OCI-LY1 (cell line): Measurements from ENCODE around the gene LPCAT1.

Source experiments
- CTCF ChIP-seq: fragments of 200-600 bp; sonication (generic), shearing (Covaris generic); IDR thresholded peaks from 2 replicates; pipeline ENCODE4 v1.5.1; 2017; ENCODE audit warnings: mild to moderate bottlenecking, antibody characterized with exemption, low read length, moderate library complexity, mixed read lengths
- EZH2 ChIP-seq: fragments of 200-600 bp; sonication (generic), shearing (Covaris generic); IDR thresholded peaks from 2 replicates; pipeline ENCODE4 v1.8.0; 2017; ENCODE audit warnings: borderline replicate concordance, mixed run types, mild to moderate bottlenecking, antibody characterized with exemption, low read length, moderate library complexity, mixed read lengths

DNA sequence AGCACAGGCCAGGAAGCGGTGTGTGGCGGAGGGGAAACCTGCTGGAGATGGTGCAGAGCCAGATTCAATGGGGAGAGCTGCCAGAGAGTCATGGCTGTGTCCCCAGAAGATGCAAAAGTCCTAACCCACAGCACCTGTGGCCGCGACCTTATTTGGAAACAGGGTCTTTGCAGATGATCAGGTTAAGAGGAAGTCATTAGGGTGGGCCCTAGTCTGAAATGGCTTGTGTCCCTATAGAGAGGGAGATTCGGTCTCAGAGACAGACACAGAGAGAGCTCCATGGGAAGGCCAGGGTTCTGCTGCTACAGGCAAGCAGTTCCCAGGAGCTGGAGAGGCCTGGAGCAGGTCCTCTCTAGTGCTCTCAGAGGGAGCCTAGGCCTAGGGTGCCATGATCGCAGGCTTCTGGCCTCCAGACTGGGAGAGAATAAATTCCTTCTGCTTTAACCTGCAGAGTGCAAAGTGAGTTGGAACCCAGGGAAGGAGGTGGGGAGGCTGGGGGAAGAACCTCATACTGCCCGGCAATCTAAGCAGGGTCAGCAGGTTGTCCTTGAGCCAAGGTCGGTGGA is 1.9 kb upstream of the LPCAT1 start:
- TF ChIP-seq CTCF (no peak), EZH2 (no peak)
